ENCODE results near the gene FAM98A. TPM values are rescaled to one million over a fixed set of nuclear protein-coding genes. Genes with fewer than 3 reads are reported as not detected.
A peak's percentile ranks its signal among the peaks of the same experiment; 100 is the strongest.

The FAM98A gene
- total RNA-seq, 1 donor from 2014 or later = 20.4 TPM

- no peak for TF ChIP-seq CTCF (conservative IDR thresholded peaks at IDR 0.05; ENCODE audit: low read depth, low read length)
- H3K4me3 ChIP-seq (ENCODE audit: low read depth, low read length) = no peak overlapping the region
- DNase-seq (ENCODE audit: low read depth) = no peak
Observed at GRCh38 chr2:33561872-33562271, 37.2 kb downstream of the FAM98A start.

GRCh38 chr2:33560017-33560416 lies 39.1 kb downstream of the FAM98A start:
- H3K4me3 ChIP-seq (ENCODE audit: low read depth, low read length) = no peak overlapping the region
- no peak for DNase-seq (ENCODE audit: low read depth)
- no peak for TF ChIP-seq CTCF (conservative IDR thresholded peaks at IDR 0.05; ENCODE audit: low read depth, low read length)

GRCh38 chr2:33559328-33559727 lies 39.8 kb downstream of the FAM98A start:
- H3K4me3 ChIP-seq (ENCODE audit: low read depth, low read length) = no peak overlapping the region
- TF ChIP-seq CTCF (conservative IDR thresholded peaks at IDR 0.05; ENCODE audit: low read depth, low read length) = no peak
- DNase-seq (ENCODE audit: low read depth) = no peak

- DNase-seq (ENCODE audit: low read depth) = no peak
- no peak overlapping the region for H3K4me3 ChIP-seq (ENCODE audit: low read depth, low read length)
- no peak for TF ChIP-seq CTCF (conservative IDR thresholded peaks at IDR 0.05; ENCODE audit: low read depth, low read length)
Observed at GRCh38 chr2:33555681-33556080, 43.4 kb downstream of the FAM98A start.

- TF ChIP-seq CTCF (conservative IDR thresholded peaks at IDR 0.05; ENCODE audit: low read depth, low read length) = no peak
- DNase-seq (ENCODE audit: low read depth) = peak; percentile 7
- H3K4me3 ChIP-seq (ENCODE audit: low read depth, low read length) = no peak overlapping the region
Observed at GRCh38 chr2:33552758-33553461, 46.2 kb downstream of the FAM98A start.

- DNase-seq (ENCODE audit: low read depth) = no peak
- no peak for TF ChIP-seq CTCF (conservative IDR thresholded peaks at IDR 0.05; ENCODE audit: low read depth, low read length)
- no peak overlapping the region for H3K4me3 ChIP-seq (ENCODE audit: low read depth, low read length)
Observed at GRCh38 chr2:33550206-33550605, 48.9 kb downstream of the FAM98A start.

GRCh38 chr2:33541243-33541642 lies 57.9 kb downstream of the FAM98A start:
- DNase-seq (ENCODE audit: low read depth) = no peak
- no peak for TF ChIP-seq CTCF (conservative IDR thresholded peaks at IDR 0.05; ENCODE audit: low read depth, low read length)
- H3K4me3 ChIP-seq (ENCODE audit: low read depth, low read length) = no peak overlapping the region

Measured in epithelial cell of proximal tubule (primary cell).